Chondrocyte (in vitro differentiated cells): ENCODE data around the gene THRAP3. TPM values are rescaled to one million over a fixed set of nuclear protein-coding genes. Genes with fewer than 3 reads are reported as not detected.

ENCODE experiments used
- DNase-seq: peaks from one replicate; pipeline ENCODE4 v3.0.0; 2021; ENCODE audit warnings: mixed read lengths, low spot score
- H3K27ac Mint-ChIP-seq: one replicate; pipeline ENCODE4 v1.8.0; 2021; ENCODE audit warnings: mild to moderate bottlenecking, moderate library complexity, mixed read lengths; ENCODE audit not compliant: unreplicated experiment
- H3K27me3 Mint-ChIP-seq: 2 replicates; pipeline ENCODE4 v1.8.0; 2021; ENCODE audit warnings: low read depth, mixed read lengths
- H3K36me3 Mint-ChIP-seq: 2 replicates; pipeline ENCODE4 v1.8.0; 2021; ENCODE audit warnings: low read depth, mixed read lengths
- H3K4me1 Mint-ChIP-seq: 2 replicates; pipeline ENCODE4 v1.8.0; 2021; ENCODE audit warnings: low read depth, mild to moderate bottlenecking, mixed read lengths
- H3K4me3 Mint-ChIP-seq: one replicate; pipeline ENCODE4 v1.8.0; 2021; ENCODE audit warnings: mild to moderate bottlenecking, moderate library complexity, mixed read lengths; ENCODE audit not compliant: unreplicated experiment
- H3K9me3 Mint-ChIP-seq: 2 replicates; pipeline ENCODE4 v1.8.0; 2021; ENCODE audit warnings: low read depth, mixed read lengths
- total RNA-seq: library from RNA; stranded (reverse); gene quantifications from 3 replicates; pipeline ENCODE4 v1.2.1, GENCODE V29; 2021
- TF ChIP-seq, protein P1 (sequence below): fragments of 200-600 bp; sonication (generic); IDR thresholded peaks from 2 replicates; pipeline ENCODE4 v1.5.0; 2021; ENCODE audit warnings: antibody characterized with exemption, mild to moderate bottlenecking, moderate library complexity

Gene THRAP3
- total RNA-seq, 1 donor from 2014 or later, result 106 TPM

DNA sequence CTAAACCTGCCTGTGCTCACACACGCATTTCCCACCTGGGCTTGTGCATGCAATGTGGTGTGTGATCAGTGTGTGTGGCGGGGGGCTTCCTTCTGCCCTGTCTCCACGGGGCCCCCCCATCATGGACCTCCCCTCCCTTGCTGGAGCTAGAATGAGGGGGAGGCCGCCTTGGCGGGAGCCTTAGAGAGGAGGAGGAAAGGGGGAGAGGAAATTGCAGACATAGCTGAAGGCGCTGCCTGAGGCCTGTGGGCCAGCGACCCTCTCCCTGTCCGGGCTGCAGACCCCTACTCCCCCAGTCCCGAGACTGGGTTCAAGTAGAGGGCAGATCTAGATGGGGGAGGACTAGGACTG, 100.1 kb downstream of the THRAP3 start:
- Mint-ChIP-seq H3K9me3 (no peaks in the 10 kb centered on the region), H3K36me3 (peaks cover 2% of the 10 kb centered on the region), H3K4me1 (peaks cover 50% of the 10 kb centered on the region), H3K4me3 (no peak overlapping the region), H3K27me3 (no peaks in the 10 kb centered on the region), H3K27ac (no peak overlapping the region)
- DNase-seq, result no peak
- TF ChIP-seq, protein P1, sequence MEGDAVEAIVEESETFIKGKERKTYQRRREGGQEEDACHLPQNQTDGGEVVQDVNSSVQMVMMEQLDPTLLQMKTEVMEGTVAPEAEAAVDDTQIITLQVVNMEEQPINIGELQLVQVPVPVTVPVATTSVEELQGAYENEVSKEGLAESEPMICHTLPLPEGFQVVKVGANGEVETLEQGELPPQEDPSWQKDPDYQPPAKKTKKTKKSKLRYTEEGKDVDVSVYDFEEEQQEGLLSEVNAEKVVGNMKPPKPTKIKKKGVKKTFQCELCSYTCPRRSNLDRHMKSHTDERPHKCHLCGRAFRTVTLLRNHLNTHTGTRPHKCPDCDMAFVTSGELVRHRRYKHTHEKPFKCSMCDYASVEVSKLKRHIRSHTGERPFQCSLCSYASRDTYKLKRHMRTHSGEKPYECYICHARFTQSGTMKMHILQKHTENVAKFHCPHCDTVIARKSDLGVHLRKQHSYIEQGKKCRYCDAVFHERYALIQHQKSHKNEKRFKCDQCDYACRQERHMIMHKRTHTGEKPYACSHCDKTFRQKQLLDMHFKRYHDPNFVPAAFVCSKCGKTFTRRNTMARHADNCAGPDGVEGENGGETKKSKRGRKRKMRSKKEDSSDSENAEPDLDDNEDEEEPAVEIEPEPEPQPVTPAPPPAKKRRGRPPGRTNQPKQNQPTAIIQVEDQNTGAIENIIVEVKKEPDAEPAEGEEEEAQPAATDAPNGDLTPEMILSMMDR, result no peak

DNA sequence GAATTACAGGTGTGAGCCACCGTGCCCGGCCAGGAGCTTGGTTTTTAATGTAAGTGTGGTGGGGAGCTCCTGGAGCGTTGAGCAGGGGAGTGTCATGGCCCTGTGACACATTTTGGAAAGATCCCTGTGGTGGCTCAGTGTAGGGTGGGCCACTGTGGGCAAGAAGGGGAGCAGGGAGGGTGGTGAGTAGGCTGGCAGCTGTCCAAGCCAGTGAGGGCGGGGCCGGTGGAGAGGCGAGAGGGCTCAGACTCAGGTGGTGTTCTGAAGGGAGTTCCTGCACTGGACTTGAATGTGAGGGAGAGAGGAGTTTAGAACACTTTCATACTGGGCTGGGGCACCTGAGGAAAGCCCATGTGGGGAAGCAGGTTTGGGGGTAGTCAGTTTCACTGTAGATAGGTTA, 102.3 kb downstream of the THRAP3 start:
- TF ChIP-seq, protein P1, result no peak
- Mint-ChIP-seq H3K4me1 (peaks cover 42% of the 10 kb centered on the region), H3K36me3 (peaks cover 2% of the 10 kb centered on the region), H3K9me3 (no peaks in the 10 kb centered on the region), H3K27ac (peak overlapping the region; percentile 80), H3K27me3 (no peaks in the 10 kb centered on the region), H3K4me3 (no peak overlapping the region)
- DNase-seq, result no peak

DNA sequence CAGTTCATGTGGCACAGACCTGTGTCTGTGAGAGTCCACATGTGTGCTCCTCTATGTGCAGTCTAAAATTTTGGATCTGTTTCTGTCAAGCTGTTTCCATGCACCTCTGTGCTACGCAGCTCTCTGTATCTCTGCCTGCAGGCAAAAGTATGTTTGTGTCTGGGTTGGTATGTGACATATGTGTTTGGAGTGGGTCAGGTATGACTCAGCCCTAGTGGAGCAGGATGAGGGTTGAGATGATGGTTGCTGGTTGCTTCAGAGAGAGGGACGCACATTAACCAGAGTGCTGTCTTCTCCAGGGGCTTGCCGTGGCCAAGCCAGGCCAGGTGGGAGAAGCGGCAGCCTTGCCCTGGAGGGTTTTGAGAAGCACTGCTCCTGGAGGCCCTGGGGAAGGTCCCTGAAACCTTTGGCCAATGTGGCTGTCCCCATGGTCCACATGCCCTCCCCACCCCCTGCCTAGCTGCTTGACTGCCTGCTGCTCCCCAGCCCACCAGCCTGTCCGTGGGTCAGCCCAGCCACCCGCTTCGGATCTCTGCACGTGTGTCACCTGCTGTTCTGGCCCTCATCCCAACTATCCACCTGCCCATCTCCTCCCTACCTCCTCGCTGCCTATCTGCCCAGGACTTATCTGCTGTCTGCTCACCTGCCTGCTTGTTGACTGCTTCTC, 103.3 kb downstream of the THRAP3 start:
- DNase-seq, result no peak
- Mint-ChIP-seq H3K9me3 (no peaks in the 10 kb centered on the region), H3K27ac (peak overlapping the region; percentile 80), H3K4me1 (peaks cover 37% of the 10 kb centered on the region), H3K27me3 (no peaks in the 10 kb centered on the region), H3K36me3 (peaks cover 2% of the 10 kb centered on the region), H3K4me3 (no peak overlapping the region)
- TF ChIP-seq, protein P1, result no peak

DNA sequence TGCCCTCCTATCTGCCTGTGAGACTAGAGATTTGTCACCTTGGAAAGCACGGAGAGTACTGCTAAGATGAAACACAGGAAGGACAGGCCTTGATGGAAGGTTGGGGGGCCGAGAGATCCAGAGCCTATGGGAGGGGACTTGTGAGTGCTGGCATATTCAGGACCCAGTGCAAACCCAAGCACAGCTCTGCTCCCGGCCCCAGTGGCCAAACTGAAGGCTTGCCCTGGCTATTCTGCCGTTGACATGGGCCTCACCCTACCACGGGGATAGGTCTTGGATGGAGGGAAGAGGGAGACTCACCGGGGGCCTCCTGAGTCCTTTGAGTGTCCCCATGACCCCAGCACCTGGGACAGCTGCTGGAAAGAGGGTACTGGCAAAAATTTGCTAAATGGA, 103.8 kb downstream of the THRAP3 start:
- Mint-ChIP-seq H3K36me3 (peaks cover 2% of the 10 kb centered on the region), H3K27me3 (no peaks in the 10 kb centered on the region), H3K27ac (peak overlapping the region; percentile 4), H3K4me1 (peaks cover 37% of the 10 kb centered on the region), H3K9me3 (no peaks in the 10 kb centered on the region), H3K4me3 (no peak overlapping the region)
- DNase-seq, result no peak
- TF ChIP-seq, protein P1, result no peak

DNA sequence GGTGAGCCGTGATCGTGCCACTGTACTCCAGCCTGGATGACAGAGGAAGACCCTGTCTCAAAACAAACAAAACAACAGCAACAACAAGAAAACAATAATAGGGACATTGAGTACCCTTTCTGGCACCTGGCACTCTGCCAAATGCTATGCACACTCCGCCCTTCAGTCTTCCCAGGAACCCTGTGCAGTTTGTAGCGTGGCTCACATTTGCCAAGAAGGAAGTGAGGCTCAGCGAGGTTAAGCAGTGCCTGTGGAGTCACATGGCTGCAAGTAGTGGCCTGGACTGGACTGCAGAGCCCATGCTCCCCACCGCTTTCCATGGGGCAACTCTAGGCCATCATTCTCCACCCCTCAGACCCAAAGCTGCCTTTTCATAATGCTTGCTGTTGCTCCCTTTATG, 104.5 kb downstream of the THRAP3 start:
- Mint-ChIP-seq H3K27ac (no peak overlapping the region), H3K4me1 (peaks cover 36% of the 10 kb centered on the region), H3K27me3 (no peaks in the 10 kb centered on the region), H3K36me3 (peaks cover 2% of the 10 kb centered on the region), H3K4me3 (no peak overlapping the region), H3K9me3 (no peaks in the 10 kb centered on the region)
- DNase-seq, result no peak
- TF ChIP-seq, protein P1, result no peak
